OCI-LY7 (cell line): ENCODE measurements around the gene AXIN2.

Source experiments
- CTCF ChIP-seq: fragments of 200-600 bp; sonication (generic); conservative IDR thresholded peaks from 2 replicates; pipeline ENCODE4 v1.5.1; 2014; ENCODE audit warnings: mild to moderate bottlenecking, antibody characterized with exemption, low read length, moderate library complexity, mixed read lengths
- EZH2phosphoT487 ChIP-seq: fragments of 200-600 bp; sonication (generic); IDR thresholded peaks from 2 replicates; pipeline ENCODE4 v1.6.1; 2018; ENCODE audit warnings: low read depth, borderline replicate concordance, mild to moderate bottlenecking, mixed run types, antibody characterized with exemption, low read length, moderate library complexity, mixed read lengths

- TF ChIP-seq CTCF (no peak), EZH2phosphoT487 (no peak)
Measured at GRCh38 chr17:65547253-65547670, 14.2 kb downstream of the AXIN2 start.
